ENCODE results near the gene LINC00632. TPM values are rescaled to one million over a fixed set of nuclear protein-coding genes. Genes with fewer than 3 reads are reported as not detected.

LINC00632 gene
- total RNA-seq, 1 donor from 2014 or later = 243 TPM

DNA sequence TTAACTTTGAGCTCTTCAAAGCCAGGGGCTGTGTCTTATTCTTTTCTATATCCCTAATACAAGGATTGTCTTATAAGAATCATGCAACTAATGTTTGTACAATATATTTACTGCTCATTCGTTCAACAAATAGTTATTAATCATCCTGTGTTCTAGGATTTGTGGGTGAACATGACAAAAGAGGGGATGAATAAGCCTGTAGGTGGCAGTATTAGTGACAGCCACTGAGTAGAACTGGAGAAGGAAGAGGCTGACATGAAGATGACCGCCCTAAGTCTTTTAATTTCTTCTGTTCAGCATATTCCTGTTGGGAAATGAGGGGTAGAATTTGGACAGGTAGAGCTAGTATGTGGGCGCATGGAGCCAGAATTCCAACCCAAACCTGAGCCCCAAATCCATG lies 11.9 kb upstream of the LINC00632 start:
- Mint-ChIP-seq H3K4me3 (no peak overlapping the region), H3K9me3 (no peaks in the 10 kb centered on the region), H3K36me3 (ENCODE audit: low read depth) (no peaks in the 10 kb centered on the region), H3K27ac (ENCODE audit: unreplicated experiment) (no peak overlapping the region), H3K27me3 (ENCODE audit: low read depth) (no peaks in the 10 kb centered on the region), H3K4me1 (no peaks in the 10 kb centered on the region)
- TF ChIP-seq, protein P1, sequence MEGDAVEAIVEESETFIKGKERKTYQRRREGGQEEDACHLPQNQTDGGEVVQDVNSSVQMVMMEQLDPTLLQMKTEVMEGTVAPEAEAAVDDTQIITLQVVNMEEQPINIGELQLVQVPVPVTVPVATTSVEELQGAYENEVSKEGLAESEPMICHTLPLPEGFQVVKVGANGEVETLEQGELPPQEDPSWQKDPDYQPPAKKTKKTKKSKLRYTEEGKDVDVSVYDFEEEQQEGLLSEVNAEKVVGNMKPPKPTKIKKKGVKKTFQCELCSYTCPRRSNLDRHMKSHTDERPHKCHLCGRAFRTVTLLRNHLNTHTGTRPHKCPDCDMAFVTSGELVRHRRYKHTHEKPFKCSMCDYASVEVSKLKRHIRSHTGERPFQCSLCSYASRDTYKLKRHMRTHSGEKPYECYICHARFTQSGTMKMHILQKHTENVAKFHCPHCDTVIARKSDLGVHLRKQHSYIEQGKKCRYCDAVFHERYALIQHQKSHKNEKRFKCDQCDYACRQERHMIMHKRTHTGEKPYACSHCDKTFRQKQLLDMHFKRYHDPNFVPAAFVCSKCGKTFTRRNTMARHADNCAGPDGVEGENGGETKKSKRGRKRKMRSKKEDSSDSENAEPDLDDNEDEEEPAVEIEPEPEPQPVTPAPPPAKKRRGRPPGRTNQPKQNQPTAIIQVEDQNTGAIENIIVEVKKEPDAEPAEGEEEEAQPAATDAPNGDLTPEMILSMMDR (conservative IDR thresholded peaks at IDR 0.05) = peak; percentile 35
- DNase-seq (ENCODE audit: low read depth, low spot score) = no peak

DNA sequence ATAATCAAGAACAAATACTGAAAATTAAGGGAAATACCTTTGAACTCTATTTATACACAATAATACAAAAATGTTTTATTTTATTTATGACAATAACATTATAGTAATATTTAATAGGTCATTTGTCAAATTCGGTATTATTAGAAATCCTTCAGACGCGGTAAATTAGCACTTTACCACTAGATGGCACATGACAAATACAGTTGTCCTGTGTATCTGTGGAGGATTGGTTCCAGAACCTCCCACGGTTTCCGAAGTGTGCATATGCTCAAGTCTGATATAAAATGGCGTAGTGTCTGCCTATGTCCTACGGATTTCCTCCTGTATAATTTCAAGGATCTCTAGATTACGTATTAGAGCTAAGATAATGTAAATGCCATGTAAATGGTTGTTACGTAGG lies 8.1 kb upstream of the LINC00632 start:
- H3K27me3 Mint-ChIP-seq (ENCODE audit: low read depth) = no peaks in the 10 kb centered on the region
- H3K9me3 Mint-ChIP-seq = peaks cover 2% of the 10 kb centered on the region
- DNase-seq (ENCODE audit: low read depth, low spot score) = no peak
- H3K27ac Mint-ChIP-seq (ENCODE audit: unreplicated experiment) = no peak overlapping the region
- no peaks in the 10 kb centered on the region for H3K36me3 Mint-ChIP-seq (ENCODE audit: low read depth)
- no peaks in the 10 kb centered on the region for H3K4me1 Mint-ChIP-seq
- TF ChIP-seq, protein P1 (conservative IDR thresholded peaks at IDR 0.05) = peak; percentile 73
- no peak overlapping the region for H3K4me3 Mint-ChIP-seq

DNA sequence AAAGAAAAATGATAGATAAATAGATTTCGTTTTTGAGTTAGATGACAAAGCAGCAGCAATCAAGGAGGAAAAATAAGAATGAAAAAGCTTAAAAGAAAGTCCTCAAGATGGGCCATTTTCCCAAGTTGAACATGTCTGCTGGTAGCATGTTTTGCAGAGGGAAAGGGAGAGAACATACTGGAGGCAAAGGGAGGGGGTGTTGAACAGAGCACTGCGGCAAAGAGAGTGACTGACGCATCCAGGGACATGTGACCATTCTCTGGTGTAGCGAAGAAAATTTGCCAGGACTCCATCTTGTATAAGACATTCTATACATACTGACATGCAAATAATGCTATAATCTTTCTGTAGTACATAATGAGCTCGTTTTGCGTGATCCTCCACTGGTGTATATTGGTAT lies 1.2 kb downstream of the LINC00632 start:
- H3K9me3 Mint-ChIP-seq = no peaks in the 10 kb centered on the region
- peak overlapping the region; percentile 70 for H3K27ac Mint-ChIP-seq (ENCODE audit: unreplicated experiment)
- peak overlapping the region; percentile 91 for H3K4me3 Mint-ChIP-seq
- H3K36me3 Mint-ChIP-seq (ENCODE audit: low read depth) = no peaks in the 10 kb centered on the region
- DNase-seq (ENCODE audit: low read depth, low spot score) = peak; percentile 10
- peaks cover 17% of the 10 kb centered on the region for H3K4me1 Mint-ChIP-seq
- TF ChIP-seq, protein P1 (conservative IDR thresholded peaks at IDR 0.05) = no peak
- no peaks in the 10 kb centered on the region for H3K27me3 Mint-ChIP-seq (ENCODE audit: low read depth)

DNA sequence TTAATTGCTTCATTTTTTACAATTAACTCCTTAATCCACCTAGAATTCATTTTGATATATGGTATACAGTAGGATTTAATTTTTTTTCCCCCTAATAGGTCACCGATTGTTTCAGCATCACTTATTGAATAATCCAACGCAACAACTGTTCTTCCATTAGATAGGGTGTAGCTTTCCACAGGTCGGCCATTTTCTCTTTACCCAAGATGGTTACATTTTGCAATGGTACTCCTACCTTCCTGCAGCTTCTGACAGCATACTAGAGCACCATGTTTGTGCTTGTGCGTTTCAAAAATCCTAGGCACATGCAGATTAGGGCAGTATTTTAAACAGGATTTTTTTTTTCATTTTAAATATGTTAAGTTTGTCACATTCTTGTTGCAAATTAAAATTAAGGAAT lies 2.3 kb downstream of the LINC00632 start:
- TF ChIP-seq, protein P1 (conservative IDR thresholded peaks at IDR 0.05) = no peak
- peaks cover 17% of the 10 kb centered on the region for H3K4me1 Mint-ChIP-seq
- H3K27me3 Mint-ChIP-seq (ENCODE audit: low read depth) = no peaks in the 10 kb centered on the region
- no peak overlapping the region for H3K27ac Mint-ChIP-seq (ENCODE audit: unreplicated experiment)
- no peaks in the 10 kb centered on the region for H3K9me3 Mint-ChIP-seq
- peak overlapping the region; percentile 74 for H3K4me3 Mint-ChIP-seq
- no peak for DNase-seq (ENCODE audit: low read depth, low spot score)
- no peaks in the 10 kb centered on the region for H3K36me3 Mint-ChIP-seq (ENCODE audit: low read depth)

DNA sequence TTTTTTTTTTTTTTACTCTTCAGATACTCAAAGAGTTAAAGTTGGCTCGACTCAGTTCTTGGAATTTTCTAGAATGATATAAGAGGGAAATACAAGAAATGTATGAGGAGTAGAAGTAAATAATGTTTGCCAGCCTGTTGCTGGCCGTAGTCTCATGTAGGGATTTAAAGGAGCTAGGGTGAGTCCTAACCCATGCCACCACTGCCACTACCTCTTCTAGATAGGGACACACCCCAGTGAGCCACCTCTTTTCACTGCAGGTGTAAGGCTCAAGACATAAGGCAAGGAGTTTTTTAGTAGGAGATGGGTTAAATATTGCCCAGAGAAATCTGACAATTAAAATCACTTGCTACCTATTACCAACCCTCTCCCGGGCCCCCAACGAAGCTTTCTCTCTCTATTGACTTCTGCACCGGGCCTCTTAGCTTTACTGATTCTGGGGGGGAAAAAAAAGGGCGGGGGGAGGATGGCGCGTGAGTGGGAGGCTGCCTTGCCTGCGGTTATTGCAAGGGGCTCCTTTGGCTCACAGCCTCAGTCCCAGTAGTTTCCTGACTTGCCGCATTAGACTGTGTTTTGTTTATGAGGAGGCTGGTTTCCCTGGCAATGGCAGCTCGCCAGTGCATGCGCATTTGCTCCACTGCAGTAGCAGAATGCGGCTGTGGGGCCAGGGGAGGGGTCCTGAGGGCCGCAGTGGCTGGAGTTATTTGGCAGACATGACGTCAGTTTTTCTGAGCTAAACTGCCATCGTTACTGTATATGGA lies 3.0 kb downstream of the LINC00632 start:
- Mint-ChIP-seq H3K4me1 (peaks cover 17% of the 10 kb centered on the region), H3K36me3 (ENCODE audit: low read depth) (no peaks in the 10 kb centered on the region), H3K4me3 (no peak overlapping the region), H3K27ac (ENCODE audit: unreplicated experiment) (peak overlapping the region; percentile 100), H3K27me3 (ENCODE audit: low read depth) (no peaks in the 10 kb centered on the region), H3K9me3 (no peaks in the 10 kb centered on the region)
- TF ChIP-seq, protein P1 (conservative IDR thresholded peaks at IDR 0.05) = no peak
- peak; percentile 54 for DNase-seq (ENCODE audit: low read depth, low spot score)
